Rectal smooth muscle tissue (tissue), 1 donor: ENCODE data around the gene ACOX3.
"Not testable (repeated sequence)": the region's sequence is repeated elsewhere in the genome, so short reads cannot be mapped to it uniquely, and the experiment has no call there.

Experiments used
- H3K27ac ChIP-seq: one replicate; pipeline ENCODE4 v1.7.0; 2013; ENCODE audit warnings: low read depth, low read length, inconsistent platforms
- H3K27me3 ChIP-seq: one replicate; pipeline ENCODE4 v1.7.0; 2013; ENCODE audit warnings: low read length; ENCODE audit not compliant: control insufficient read depth, insufficient read depth
- H3K36me3 ChIP-seq: one replicate; pipeline ENCODE4 v1.7.0; 2013; ENCODE audit warnings: low read length; ENCODE audit not compliant: control insufficient read depth, insufficient read depth
- H3K4me1 ChIP-seq: one replicate; pipeline ENCODE4 v1.7.0; 2013; ENCODE audit warnings: low read length; ENCODE audit not compliant: control insufficient read depth, insufficient read depth
- H3K4me3 ChIP-seq: one replicate; pipeline ENCODE4 v1.7.0; 2013; ENCODE audit warnings: low read length
- H3K9ac ChIP-seq: one replicate; pipeline ENCODE4 v1.7.0; 2013; ENCODE audit warnings: low read length

The ACOX3 gene

GRCh38 chr4:8440492-8441311 is at the start of gene ACOX3, which contains the start of gene TRMT44:
TSS of gene ACOX3 (minus strand) at chr4:8440723. CDS start at chr4:8416521, 24,202 bp downstream.
TSS of gene TRMT44 (plus strand) at chr4:8440777. CDS start at chr4:8440823, 46 bp downstream.
- Histone ChIP-seq H3K36me3 (peaks cover 3% of the 10 kb centered on the region), H3K27me3 (no peaks in the 10 kb centered on the region), H3K27ac (peak within 1 kb of the TSS; percentile 88), H3K9ac (peak within 1 kb of the TSS; percentile 74), H3K4me3 (peak within 1 kb of the TSS; percentile 77), H3K4me1 (peaks cover 18% of the 10 kb centered on the region)

GRCh38 chr4:8488791-8489369 is 48.4 kb upstream of the ACOX3 start:
- no peaks in the 10 kb centered on the region for H3K36me3 ChIP-seq
- H3K27ac ChIP-seq = no peak overlapping the region
- H3K27me3 ChIP-seq = no peaks in the 10 kb centered on the region
- no peak overlapping the region for H3K4me3 ChIP-seq
- no peak overlapping the region for H3K9ac ChIP-seq
- H3K4me1 ChIP-seq = no peaks in the 10 kb centered on the region

DNA sequence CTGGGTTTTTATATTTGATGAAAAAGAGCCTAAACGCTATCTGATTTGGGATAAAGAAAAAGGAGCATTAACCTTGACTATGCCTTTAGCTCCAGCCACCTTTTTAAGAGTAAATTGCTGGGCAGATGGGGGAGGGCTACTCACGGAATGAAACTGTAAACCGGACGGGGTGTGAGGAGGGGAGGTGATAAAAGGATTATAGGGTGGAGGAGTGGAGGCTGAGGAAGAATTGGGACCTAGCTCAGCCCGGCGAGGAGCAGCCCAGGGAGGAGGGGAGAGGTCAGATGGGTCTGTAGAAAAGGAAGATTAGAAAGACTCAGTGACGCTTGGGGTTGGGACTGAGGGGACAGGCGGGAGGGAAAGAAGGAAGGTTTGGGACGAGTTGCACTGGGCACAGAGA is 46.1 kb upstream of the ACOX3 start:
- H3K36me3 ChIP-seq, H3K27ac ChIP-seq, H3K4me1 ChIP-seq, H3K9ac ChIP-seq, H3K4me3 ChIP-seq, H3K27me3 ChIP-seq: not testable (repeated sequence)

DNA sequence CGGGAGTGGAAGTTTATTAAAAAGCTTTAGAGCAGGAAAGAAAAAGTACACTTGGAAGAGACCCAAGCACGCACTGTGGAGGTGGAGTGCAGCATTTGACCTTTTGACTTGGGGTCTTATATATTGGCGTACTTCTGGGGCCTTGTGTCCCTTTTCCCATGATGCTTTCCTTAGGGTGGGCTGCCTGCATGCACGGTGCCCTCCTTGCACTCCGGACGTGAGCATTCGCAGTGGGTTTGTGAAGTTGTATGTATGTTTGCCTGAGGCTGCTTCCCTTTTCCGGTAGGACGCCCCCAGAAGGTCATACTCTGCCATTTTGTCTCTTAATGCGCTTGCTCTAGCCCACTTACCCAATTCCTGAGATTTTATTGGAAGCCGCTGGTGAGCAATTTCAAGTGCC is 39.7 kb upstream of the ACOX3 start:
- Histone ChIP-seq H3K27ac (no peak overlapping the region), H3K27me3 (no peaks in the 10 kb centered on the region), H3K36me3 (no peaks in the 10 kb centered on the region), H3K9ac (no peak overlapping the region), H3K4me3 (no peak overlapping the region), H3K4me1 (no peaks in the 10 kb centered on the region)

- Histone ChIP-seq H3K27ac (no peak overlapping the region), H3K27me3 (no peaks in the 10 kb centered on the region), H3K4me1 (peaks cover 1% of the 10 kb centered on the region), H3K4me3 (no peak overlapping the region), H3K9ac (no peak overlapping the region), H3K36me3 (no peaks in the 10 kb centered on the region)
Measured at GRCh38 chr4:8478801-8479744, 38.5 kb upstream of the ACOX3 start.

GRCh38 chr4:8478371-8478770 is 37.8 kb upstream of the ACOX3 start:
- H3K4me3 ChIP-seq = no peak overlapping the region
- no peak overlapping the region for H3K9ac ChIP-seq
- no peaks in the 10 kb centered on the region for H3K27me3 ChIP-seq
- no peaks in the 10 kb centered on the region for H3K36me3 ChIP-seq
- H3K4me1 ChIP-seq = peaks cover 8% of the 10 kb centered on the region
- H3K27ac ChIP-seq = no peak overlapping the region

DNA sequence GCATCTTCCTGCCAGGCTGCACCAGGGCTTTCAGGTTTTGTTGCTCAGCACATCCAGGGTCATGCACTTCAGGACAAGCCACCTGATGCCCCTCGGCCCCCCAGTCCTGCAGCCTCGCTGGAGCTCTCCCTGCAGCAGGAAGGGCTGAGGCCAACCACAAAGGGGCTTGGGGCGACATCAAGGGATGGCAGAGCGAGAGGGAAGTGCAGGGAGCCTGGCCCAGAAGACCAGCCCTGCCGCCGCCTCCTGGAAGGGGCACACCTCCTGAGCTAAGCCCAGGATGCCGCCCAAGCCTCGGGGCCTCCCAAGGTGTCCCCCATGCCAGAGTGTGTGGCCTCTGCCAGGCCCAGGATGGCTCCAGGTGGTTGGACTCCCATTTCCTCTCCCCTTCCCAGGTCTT is 37.2 kb upstream of the ACOX3 start:
- Histone ChIP-seq H3K9ac (no peak overlapping the region), H3K4me1 (peaks cover 14% of the 10 kb centered on the region), H3K4me3 (no peak overlapping the region), H3K27ac (no peak overlapping the region), H3K27me3 (no peaks in the 10 kb centered on the region), H3K36me3 (no peaks in the 10 kb centered on the region)

DNA sequence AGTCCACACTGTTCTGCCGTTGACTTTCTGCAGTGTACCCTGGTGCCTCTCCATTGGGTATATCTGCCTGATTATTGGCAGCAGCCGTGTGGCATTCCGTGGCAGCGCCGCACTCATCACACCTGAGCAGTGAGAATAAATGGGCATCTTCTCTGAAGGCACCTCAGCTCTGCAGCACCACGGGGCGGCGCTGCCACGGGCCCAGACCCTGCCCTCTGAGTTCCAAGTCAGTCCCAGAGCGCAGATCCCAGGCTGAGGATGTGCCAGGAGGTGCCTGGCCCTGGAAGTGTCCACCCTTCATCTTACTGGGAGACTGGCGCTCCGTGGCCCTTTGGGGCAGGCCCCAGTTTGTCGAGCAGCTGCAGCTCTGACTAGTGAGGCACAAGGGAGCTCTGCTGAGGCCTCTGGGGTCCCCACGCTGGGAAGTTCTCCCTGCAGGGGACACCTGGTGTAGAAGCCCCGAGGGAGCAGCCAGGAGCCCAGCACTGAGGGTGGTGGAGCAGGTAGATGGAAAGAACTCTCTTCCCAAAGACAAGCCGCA is 36.6 kb upstream of the ACOX3 start:
- Histone ChIP-seq H3K4me1 (peaks cover 19% of the 10 kb centered on the region), H3K4me3 (no peak overlapping the region), H3K27me3 (no peaks in the 10 kb centered on the region), H3K9ac (no peak overlapping the region), H3K27ac (no peak overlapping the region), H3K36me3 (no peaks in the 10 kb centered on the region)

DNA sequence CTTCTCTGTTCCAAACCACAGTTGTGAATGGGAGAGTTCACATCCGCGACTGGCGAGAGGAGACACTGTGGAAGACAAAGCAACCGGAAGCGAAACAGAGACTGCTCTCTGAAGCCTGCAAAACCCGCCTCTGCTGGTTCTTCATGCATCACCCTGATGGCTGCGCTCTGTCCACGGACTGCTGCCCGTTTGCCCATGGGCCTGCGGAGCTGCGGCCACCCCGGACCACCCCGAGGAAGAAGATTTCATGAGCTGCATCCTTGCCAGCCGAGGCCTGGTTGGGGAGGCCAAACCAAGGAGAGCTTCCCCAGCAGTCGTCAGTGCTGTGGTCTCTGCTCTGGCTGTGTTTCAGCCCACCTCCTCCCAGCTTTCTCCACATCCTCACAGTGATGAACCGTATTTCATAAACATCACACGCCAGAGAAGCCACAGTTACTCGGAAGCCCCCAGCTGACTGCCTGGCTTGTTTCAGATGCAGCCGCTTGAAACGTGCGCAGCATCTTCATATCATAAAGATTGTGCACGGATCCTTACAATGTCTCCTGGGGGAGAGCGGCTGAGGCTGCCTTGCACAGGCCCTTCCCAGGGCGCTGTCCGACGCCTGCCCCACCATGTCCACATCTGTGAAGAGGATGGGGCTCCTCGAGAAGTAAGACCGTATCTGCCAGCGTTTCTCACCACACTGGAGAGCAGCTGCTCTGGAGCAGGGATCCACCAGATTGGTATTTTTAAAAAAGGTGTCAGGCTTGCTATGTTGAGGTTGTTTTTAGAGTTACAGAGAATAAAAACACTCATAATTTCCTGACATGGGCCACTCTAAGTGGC is 35.4 kb upstream of the ACOX3 start:
- Histone ChIP-seq H3K4me3 (no peak overlapping the region), H3K9ac (no peak overlapping the region), H3K27me3 (no peaks in the 10 kb centered on the region), H3K27ac (no peak overlapping the region), H3K4me1 (peaks cover 21% of the 10 kb centered on the region), H3K36me3 (no peaks in the 10 kb centered on the region)

GRCh38 chr4:8474856-8475255 is 34.3 kb upstream of the ACOX3 start:
- no peak overlapping the region for H3K27ac ChIP-seq

GRCh38 chr4:8473920-8474590 is 33.5 kb upstream of the ACOX3 start:
- Histone ChIP-seq H3K4me1 (peaks cover 21% of the 10 kb centered on the region), H3K27ac (peak overlapping the region; percentile 85), H3K27me3 (no peaks in the 10 kb centered on the region), H3K36me3 (no peaks in the 10 kb centered on the region), H3K9ac (no peak overlapping the region), H3K4me3 (no peak overlapping the region)

More at GRCh38 chr4:8474856-8475255, 34.3 kb upstream of the ACOX3 start:
- Histone ChIP-seq H3K27me3 (no peaks in the 10 kb centered on the region), H3K36me3 (no peaks in the 10 kb centered on the region), H3K4me1 (peaks cover 21% of the 10 kb centered on the region), H3K4me3 (no peak overlapping the region), H3K9ac (no peak overlapping the region)
